ENCODE data around the gene IPO13.
A peak's percentile ranks its signal among the peaks of the same experiment; 100 is the strongest.

The IPO13 gene

GRCh38 chr1:43949678-43950077, 2.9 kb downstream of the IPO13 start:
- DNase-seq (ENCODE audit: low spot score) = no peak

GRCh38 chr1:43951021-43951985, 4.6 kb downstream of the IPO13 start:
- no peak for DNase-seq (ENCODE audit: low spot score)

GRCh38 chr1:43952731-43953346, 6.1 kb downstream of the IPO13 start:
- DNase-seq (ENCODE audit: low spot score) = peak; percentile 75

- no peak for DNase-seq (ENCODE audit: low spot score)
These were observed 6.6 kb downstream of the IPO13 start for GRCh38 chr1:43953361-43953760.

GRCh38 chr1:43954036-43954435, 7.3 kb downstream of the IPO13 start:
- DNase-seq (ENCODE audit: low spot score) = no peak

GRCh38 chr1:43956234-43956633, 9.5 kb downstream of the IPO13 start:
- no peak for DNase-seq (ENCODE audit: low spot score)

- DNase-seq (ENCODE audit: low spot score) = no peak
These were observed 10.8 kb downstream of the IPO13 start for GRCh38 chr1:43957407-43958040.

- no peak for DNase-seq (ENCODE audit: low spot score)
These were observed 11.9 kb downstream of the IPO13 start for GRCh38 chr1:43958351-43959255.

- DNase-seq (ENCODE audit: low spot score) = no peak
These were observed 14.0 kb downstream of the IPO13 start for GRCh38 chr1:43960798-43961197.

- DNase-seq (ENCODE audit: low spot score) = no peak
These were observed 14.9 kb downstream of the IPO13 start for GRCh38 chr1:43961692-43962091.

GRCh38 chr1:43962324-43962723, 15.6 kb downstream of the IPO13 start:
- DNase-seq (ENCODE audit: low spot score) = no peak

GRCh38 chr1:43963006-43963405, 16.3 kb downstream of the IPO13 start:
- DNase-seq (ENCODE audit: low spot score) = no peak

GRCh38 chr1:43963890-43964289, 17.1 kb downstream of the IPO13 start:
- no peak for DNase-seq (ENCODE audit: low spot score)

- no peak for DNase-seq (ENCODE audit: low spot score)
These were observed 18.6 kb downstream of the IPO13 start for GRCh38 chr1:43965316-43965715.

- no peak for DNase-seq (ENCODE audit: low spot score)
These were observed 21.7 kb downstream of the IPO13 start for GRCh38 chr1:43968348-43968948.

- DNase-seq (ENCODE audit: low spot score) = no peak
These were observed 22.6 kb downstream of the IPO13 start for GRCh38 chr1:43969416-43969745.

- DNase-seq (ENCODE audit: low spot score) = peak; percentile 96
These were observed 23.2 kb downstream of the IPO13 start, which contains the start of gene DPH2 for GRCh38 chr1:43969746-43970466. TSS of gene DPH2 (plus strand) at chr1:43970010. CDS start at chr1:43970176, 166 bp downstream.

GRCh38 chr1:43970502-43970901, 23.8 kb downstream of the IPO13 start:
- no peak for DNase-seq (ENCODE audit: low spot score)

- no peak for DNase-seq (ENCODE audit: low spot score)
These were observed 24.2 kb downstream of the IPO13 start for GRCh38 chr1:43970911-43971310.

- no peak for DNase-seq (ENCODE audit: low spot score)
These were observed 24.7 kb downstream of the IPO13 start for GRCh38 chr1:43971336-43971980.
